Testis (tissue), 3 donors: ENCODE data around the gene THRB. TPM values are rescaled to one million over a fixed set of nuclear protein-coding genes. Genes with fewer than 3 reads are reported as not detected.
A peak's percentile ranks its signal among the peaks of the same experiment; 100 is the strongest.

ENCODE experiments used
- DNase-seq: peaks from one replicate; pipeline ENCODE4 v3.0.0-alpha.2; 2019
- H3K27ac ChIP-seq, 2 donors: fragments of 200-600 bp; sonication (generic); one replicate each; pipeline ENCODE4 v1.5.1; 2019
- H3K27me3 ChIP-seq: fragments of 200-600 bp; sonication (generic); one replicate; pipeline ENCODE4 v1.5.1; 2019
- H3K36me3 ChIP-seq: fragments of 200-600 bp; sonication (generic); one replicate; pipeline ENCODE4 v1.5.1; 2017; ENCODE audit warnings: low read depth; ENCODE audit errors: missing control alignments
- H3K4me1 ChIP-seq: fragments of 200-600 bp; sonication (generic); one replicate; pipeline ENCODE4 v1.5.1; 2019
- H3K4me3 ChIP-seq, 2 donors: fragments of 200-600 bp; sonication (generic); one replicate each; pipeline ENCODE4 v1.5.1; 2017 to 2019
- H3K9me3 ChIP-seq: fragments of 200-600 bp; sonication (generic); one replicate; pipeline ENCODE4 v1.5.1; 2017
- POLR2A ChIP-seq: fragments of 450-650 bp; IDR thresholded peaks from one replicate; pipeline ENCODE4 v1.6.1; 2017; ENCODE audit warnings: antibody characterized with exemption, mild to moderate bottlenecking, moderate library complexity
- WGBS, 2 donors: methylation state at CpG; one replicate each; pipeline ENCODE4 v1.1.5; 2018; 5-methylcytosine and 5-hydroxymethylcytosine counted together
- intact Hi-C: fragments of 100-400 bp; cut with DNase I; formaldehyde crosslinking; loops from one replicate; pipeline ENCODE4 v1.15.1; 2023; ENCODE audit warnings: low total_unique reads
- polyA plus RNA-seq: library from polyadenylated mRNA; stranded (reverse); fragments of 350-450 nt; fragmentation: Illumina TruSeq; extraction: RNeasy Lipid Tissue Mini Kit (QIAGEN cat#74804); gene quantifications from one replicate; pipeline ENCODE4 v1.2.3, GENCODE V29; 2014; ENCODE audit warnings: low read depth, low replicate concordance; ENCODE audit not compliant: insufficient read depth
- total RNA-seq, 2 donors: library from RNA; depleted of rRNA; stranded (reverse); fragments of >200 nt; gene quantifications; one replicate each; pipeline ENCODE4 v1.2.3, GENCODE V29; 2016
- TF ChIP-seq, protein P1 (sequence below), 3 experiments: fragments of 450-650 bp in 2 of 3; fragments of 200-600 bp in 1 of 3; sonication (generic) in 1 of 3; IDR thresholded peaks; one replicate each; pipeline ENCODE4 v1.5.1; 2016 to 2019; ENCODE audit warnings: antibody characterized with exemption in 3 of 3, mild to moderate bottlenecking in 2 of 3, moderate library complexity in 1 of 3

The THRB gene
- total and polyA plus RNA-seq, 3 donors from 2014 or later: 1.3 to 2.0 (median 1.4) TPM

- peak; percentile 63 for DNase-seq
- peak overlapping the region; percentile 76 to 85 for H3K27ac ChIP-seq
- TF ChIP-seq POLR2A: no peak
- TF ChIP-seq, protein P1, sequence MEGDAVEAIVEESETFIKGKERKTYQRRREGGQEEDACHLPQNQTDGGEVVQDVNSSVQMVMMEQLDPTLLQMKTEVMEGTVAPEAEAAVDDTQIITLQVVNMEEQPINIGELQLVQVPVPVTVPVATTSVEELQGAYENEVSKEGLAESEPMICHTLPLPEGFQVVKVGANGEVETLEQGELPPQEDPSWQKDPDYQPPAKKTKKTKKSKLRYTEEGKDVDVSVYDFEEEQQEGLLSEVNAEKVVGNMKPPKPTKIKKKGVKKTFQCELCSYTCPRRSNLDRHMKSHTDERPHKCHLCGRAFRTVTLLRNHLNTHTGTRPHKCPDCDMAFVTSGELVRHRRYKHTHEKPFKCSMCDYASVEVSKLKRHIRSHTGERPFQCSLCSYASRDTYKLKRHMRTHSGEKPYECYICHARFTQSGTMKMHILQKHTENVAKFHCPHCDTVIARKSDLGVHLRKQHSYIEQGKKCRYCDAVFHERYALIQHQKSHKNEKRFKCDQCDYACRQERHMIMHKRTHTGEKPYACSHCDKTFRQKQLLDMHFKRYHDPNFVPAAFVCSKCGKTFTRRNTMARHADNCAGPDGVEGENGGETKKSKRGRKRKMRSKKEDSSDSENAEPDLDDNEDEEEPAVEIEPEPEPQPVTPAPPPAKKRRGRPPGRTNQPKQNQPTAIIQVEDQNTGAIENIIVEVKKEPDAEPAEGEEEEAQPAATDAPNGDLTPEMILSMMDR (IDR thresholded peaks at IDR 0.05): peak in 1 of 3 experiments; percentile 32
- H3K36me3 ChIP-seq: no peaks in the 10 kb centered on the region
- no peaks in the 10 kb centered on the region for H3K27me3 ChIP-seq
- 14 to 19% methylated on average over 28 to 46 of the region's 63 CpGs for WGBS, 2 donors
- intact Hi-C loops: no loop called here
- no peaks in the 10 kb centered on the region for H3K9me3 ChIP-seq
- no peaks in the 10 kb centered on the region for H3K4me1 ChIP-seq
- H3K4me3 ChIP-seq: peak overlapping the region; percentile 63 to 75
Observed at GRCh38 chr3:24495326-24495994, 810 bp upstream of the THRB start.

- peak overlapping the region; percentile 76 to 85 for H3K27ac ChIP-seq
- WGBS, 2 donors: 0 to 2% methylated on average over 32 to 49 of the region's 50 CpGs
- H3K9me3 ChIP-seq: no peaks in the 10 kb centered on the region
- H3K4me1 ChIP-seq: no peaks in the 10 kb centered on the region
- intact Hi-C loops: no loop called here
- peak; percentile 63 for DNase-seq
- no peaks in the 10 kb centered on the region for H3K27me3 ChIP-seq
- peak overlapping the region; percentile 63 to 75 for H3K4me3 ChIP-seq
- TF ChIP-seq, protein P1 (IDR thresholded peaks at IDR 0.05): no peak
- no peak for TF ChIP-seq POLR2A
- H3K36me3 ChIP-seq: no peaks in the 10 kb centered on the region
Observed at GRCh38 chr3:24493746-24494617, 668 bp downstream of the THRB start.

DNA sequence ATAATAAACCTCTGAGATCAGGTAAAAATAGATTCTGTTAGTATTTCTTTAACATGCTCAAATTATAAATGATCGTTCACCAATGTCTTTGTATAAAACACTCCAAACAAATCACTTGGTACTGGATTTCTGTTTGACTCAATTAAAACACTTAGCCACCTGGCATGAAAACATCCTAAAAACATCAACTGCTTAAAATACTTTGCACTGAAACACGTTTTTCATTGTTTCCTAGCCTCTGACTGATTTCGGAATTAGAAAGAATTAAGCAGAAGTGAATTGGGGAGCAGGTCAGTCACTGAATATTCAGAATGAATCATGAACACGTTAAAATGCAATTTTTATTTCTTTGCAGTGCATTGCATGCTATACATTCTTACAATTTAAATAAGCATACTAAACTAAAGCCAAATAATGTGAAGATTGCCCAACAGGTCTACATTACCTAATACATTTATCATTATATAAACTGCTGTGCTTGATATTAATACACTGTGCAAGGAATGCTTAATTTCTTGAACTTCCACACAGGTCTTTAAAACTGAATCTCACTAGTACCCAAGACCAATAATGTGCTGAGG, 1.6 kb downstream of the THRB start:
- Histone ChIP-seq H3K9me3 (no peaks in the 10 kb centered on the region), H3K27ac (no peak overlapping the region), H3K4me1 (no peaks in the 10 kb centered on the region), H3K36me3 (no peaks in the 10 kb centered on the region), H3K4me3 (no peak overlapping the region), H3K27me3 (no peaks in the 10 kb centered on the region)
- TF ChIP-seq POLR2A: no peak
- TF ChIP-seq, protein P1 (IDR thresholded peaks at IDR 0.05): no peak
- intact Hi-C loops: no loop called here
- WGBS, 2 donors: 59 to 63% methylated on average over 4 of the region's 4 CpGs
- no peak for DNase-seq

GRCh38 chr3:24490151-24490550, 4.5 kb downstream of the THRB start:
- 73 to 78% methylated on average over 2 of the region's 2 CpGs for WGBS, 2 donors
- no peaks in the 10 kb centered on the region for H3K27me3 ChIP-seq
- intact Hi-C loops: no loop called here
- H3K36me3 ChIP-seq: no peaks in the 10 kb centered on the region
- H3K9me3 ChIP-seq: no peaks in the 10 kb centered on the region
- no peak for DNase-seq
- no peak overlapping the region for H3K4me3 ChIP-seq
- no peaks in the 10 kb centered on the region for H3K4me1 ChIP-seq
- H3K27ac ChIP-seq: no peak overlapping the region
- TF ChIP-seq POLR2A: no peak
- TF ChIP-seq, protein P1 (IDR thresholded peaks at IDR 0.05): no peak
